Stomach (tissue), 9 donors: ENCODE results near the gene SMCP. TPM values are rescaled to one million over a fixed set of nuclear protein-coding genes. Genes with fewer than 3 reads are reported as not detected.
A peak's percentile ranks its signal among the peaks of the same experiment; 100 is the strongest.

Experiments
- DNase-seq, 2 donors: peaks; one replicate each; pipeline versions ENCODE4 v3.0.0 to v3.0.0-alpha.2; 2013 to 2019
- H3K27ac ChIP-seq, 5 donors: fragments of 200-600 bp in 4 of 5; sonication (generic) in 4 of 5; one replicate each; pipeline ENCODE4 v1.5.1; 2013 to 2019; ENCODE audit warnings: mild to moderate bottlenecking in 1 of 5, moderate library complexity in 1 of 5
- H3K27me3 ChIP-seq, 3 donors: fragments of 200-600 bp; sonication (generic); one replicate each; pipeline ENCODE4 v1.5.1; 2017 to 2019; ENCODE audit warnings: mixed run types in 1 of 3
- H3K36me3 ChIP-seq, 4 donors: fragments of 200-600 bp; sonication (generic); 1 replicate in 3 of 4; 2 replicates in 1 of 4; pipeline ENCODE4 v1.5.1; 2016 to 2019
- H3K4me1 ChIP-seq, 4 donors: fragments of 200-600 bp; sonication (generic); one replicate each; pipeline ENCODE4 v1.5.1; 2016 to 2019
- H3K4me3 ChIP-seq, 4 donors: fragments of 200-600 bp; sonication (generic) in 3 of 4; one replicate each; pipeline ENCODE4 v1.5.1; 2016 to 2019; ENCODE audit warnings: mild to moderate bottlenecking in 1 of 4
- H3K9me3 ChIP-seq, 4 donors: fragments of 200-600 bp; sonication (generic); one replicate each; pipeline ENCODE4 v1.5.1; 2016 to 2019
- CTCF ChIP-seq, 7 experiments: fragments of 450-650 bp in 4 of 7; fragments of 200-600 bp in 3 of 7; sonication (generic) in 3 of 7; IDR thresholded peaks; one replicate each; pipeline ENCODE4 v1.5.1; 2016 to 2019; ENCODE audit warnings: antibody characterized with exemption in 7 of 7, control low read depth in 2 of 7, mild to moderate bottlenecking in 1 of 7
- EP300 ChIP-seq: sonication (generic); formaldehyde crosslinking; IDR thresholded peaks from one replicate; pipeline ENCODE4 v1.6.1; 2017; ENCODE audit warnings: antibody characterized with exemption
- POLR2A ChIP-seq, 4 donors: fragments of 450-650 bp; IDR thresholded peaks; one replicate each; pipeline ENCODE4 v1.6.1; 2016; ENCODE audit warnings: antibody characterized with exemption in 4 of 4, control low read depth in 2 of 4, mild to moderate bottlenecking in 1 of 4, moderate library complexity in 1 of 4
- POLR2AphosphoS5 ChIP-seq, 3 donors: sonication (generic); formaldehyde crosslinking; IDR thresholded peaks; one replicate each; pipeline ENCODE4 v1.6.1; 2016; ENCODE audit warnings: antibody characterized with exemption in 3 of 3
- WGBS, 5 donors: extraction: QIAGEN DNeasy Blood & Tissue Kit in 3 of 5; methylation state at CpG; one replicate each; pipeline versions ENCODE4 v1.1.5 to v1.1.7; 2013 to 2018; 5-methylcytosine and 5-hydroxymethylcytosine counted together
- intact Hi-C: fragments of 100-400 bp; cut with DNase I; formaldehyde crosslinking; loops from one replicate; pipeline ENCODE4 v1.15.1; 2023; ENCODE audit warnings: low total_unique reads
- polyA plus RNA-seq, 3 donors: library from polyadenylated mRNA; stranded (reverse); fragments of 200-250 nt; gene quantifications; one replicate each; pipeline ENCODE4 v1.2.3, GENCODE V29; 2013
- total RNA-seq, 5 donors: library from RNA; depleted of rRNA; stranded (reverse); fragments of >200 nt; gene quantifications; one replicate each; pipeline versions ENCODE4 v1.1.0 to v1.2.3, GENCODE V29; 2014 to 2016
- donor health status: healthy with polysubstance abuse.
- donor health status: Bipolar disorder and iron deficiency.
- donor health status: healthy.

The SMCP gene
- total and polyA plus RNA-seq, 8 donors: not detected

GRCh38 chr1:152901631-152902030 is 23.5 kb downstream of the SMCP start:
- no peak overlapping the region for H3K27ac ChIP-seq
- no peaks in the 10 kb centered on the region for H3K4me1 ChIP-seq
- H3K27me3 ChIP-seq: peaks cover 0 to 14% (median 4%) of the 10 kb centered on the region in 3 donors
- intact Hi-C loops: no loop called here
- no peak for DNase-seq
- no peaks in the 10 kb centered on the region for H3K36me3 ChIP-seq
- no peak for TF ChIP-seq EP300
- TF ChIP-seq CTCF (IDR thresholded peaks at IDR 0.05): no peak
- no peak for TF ChIP-seq POLR2AphosphoS5 (IDR thresholded peaks at IDR 0.05)
- TF ChIP-seq POLR2A (IDR thresholded peaks at IDR 0.05): no peak
- H3K9me3 ChIP-seq: no peaks in the 10 kb centered on the region
- WGBS, 5 donors: 66 to 85% (median 72%) methylated on average over 4 to 5 of the region's 5 CpGs
- H3K4me3 ChIP-seq: no peak overlapping the region

- H3K4me3 ChIP-seq: no peak overlapping the region
- H3K27me3 ChIP-seq: peaks cover 0 to 12% (median 4%) of the 10 kb centered on the region in 3 donors
- H3K27ac ChIP-seq: no peak overlapping the region
- H3K36me3 ChIP-seq: no peaks in the 10 kb centered on the region
- H3K9me3 ChIP-seq: no peaks in the 10 kb centered on the region
- DNase-seq: no peak
- no peaks in the 10 kb centered on the region for H3K4me1 ChIP-seq
- no peak for TF ChIP-seq EP300
- no peak for TF ChIP-seq POLR2A (IDR thresholded peaks at IDR 0.05)
- no peak for TF ChIP-seq CTCF (IDR thresholded peaks at IDR 0.05)
- no peak for TF ChIP-seq POLR2AphosphoS5 (IDR thresholded peaks at IDR 0.05)
- intact Hi-C loops: no loop called here
- WGBS, 5 donors: 62 to 77% (median 66%) methylated on average over 3 to 4 of the region's 4 CpGs
Observed at GRCh38 chr1:152902636-152903035, 24.5 kb downstream of the SMCP start.

GRCh38 chr1:152904688-152905440 is 26.7 kb downstream of the SMCP start:
- TF ChIP-seq POLR2AphosphoS5 (IDR thresholded peaks at IDR 0.05) (no peak), CTCF (IDR thresholded peaks at IDR 0.05) (no peak), POLR2A (IDR thresholded peaks at IDR 0.05) (no peak), EP300 (no peak)
- H3K4me3 ChIP-seq: no peak overlapping the region
- no peak for DNase-seq
- H3K4me1 ChIP-seq: no peaks in the 10 kb centered on the region
- no peak overlapping the region for H3K27ac ChIP-seq
- intact Hi-C loops: no loop called here
- H3K36me3 ChIP-seq: no peaks in the 10 kb centered on the region
- peaks cover 0 to 34% (median 4%) of the 10 kb centered on the region in 3 donors for H3K27me3 ChIP-seq
- WGBS, 5 donors: 77 to 86% (median 81%) methylated on average over 7 of the region's 7 CpGs
- H3K9me3 ChIP-seq: no peaks in the 10 kb centered on the region

- DNase-seq: peak in 1 of 2 donors; percentile 20
- H3K36me3 ChIP-seq: no peaks in the 10 kb centered on the region
- H3K27ac ChIP-seq: no peak overlapping the region
- TF ChIP-seq POLR2AphosphoS5 (IDR thresholded peaks at IDR 0.05) (no peak), POLR2A (IDR thresholded peaks at IDR 0.05) (no peak), CTCF (IDR thresholded peaks at IDR 0.05) (no peak), EP300 (no peak)
- peaks cover 0 to 8% (median 3%) of the 10 kb centered on the region in 4 donors for H3K9me3 ChIP-seq
- intact Hi-C loops: no loop called here
- peaks cover 0 to 47% (median 4%) of the 10 kb centered on the region in 3 donors for H3K27me3 ChIP-seq
- no peaks in the 10 kb centered on the region for H3K4me1 ChIP-seq
- 33 to 53% (median 46%) methylated on average over 2 to 5 of the region's 5 CpGs for WGBS, 5 donors
- no peak overlapping the region for H3K4me3 ChIP-seq
Observed at GRCh38 chr1:152906023-152906565, 28.0 kb downstream of the SMCP start.
